ENCODE measurements around the gene SLC25A33.
A peak's percentile ranks its signal among the peaks of the same experiment; 100 is the strongest.
"Not testable (repeated sequence)": the region's sequence is repeated elsewhere in the genome, so short reads cannot be mapped to it uniquely, and the experiment has no call there.

The SLC25A33 gene

GRCh38 chr1:9539165-9539828 lies at the start of gene SLC25A33:
TSS of gene SLC25A33 (plus strand) at chr1:9539465. CDS start at chr1:9539692, 227 bp downstream.
- peak; percentile 83 for DNase-seq

GRCh38 chr1:9490605-9491339 lies 48.5 kb upstream of the SLC25A33 start:
- DNase-seq, result no peak

- no peak for DNase-seq
These were observed 45.9 kb upstream of the SLC25A33 start for GRCh38 chr1:9493326-9493725.

- DNase-seq, result no peak
These were observed 44.1 kb upstream of the SLC25A33 start for GRCh38 chr1:9494936-9495758.

- DNase-seq, result no peak
These were observed 43.4 kb upstream of the SLC25A33 start for GRCh38 chr1:9495854-9496374.

- no peak for DNase-seq
These were observed 38.2 kb upstream of the SLC25A33 start for GRCh38 chr1:9500756-9501754.

- DNase-seq, result no peak
These were observed 36.1 kb upstream of the SLC25A33 start for GRCh38 chr1:9503001-9503675.

GRCh38 chr1:9505143-9505542 lies 34.1 kb upstream of the SLC25A33 start:
- DNase-seq, result no peak

- DNase-seq, result no peak
These were observed 32.4 kb upstream of the SLC25A33 start for GRCh38 chr1:9506901-9507300.

GRCh38 chr1:9510130-9510529 lies 29.1 kb upstream of the SLC25A33 start:
- no peak for DNase-seq

GRCh38 chr1:9515550-9515949 lies 23.7 kb upstream of the SLC25A33 start:
- not testable (repeated sequence) for DNase-seq

GRCh38 chr1:9518454-9518998 lies 20.7 kb upstream of the SLC25A33 start:
- no peak for DNase-seq

- DNase-seq, result no peak
These were observed 18.9 kb upstream of the SLC25A33 start for GRCh38 chr1:9520411-9520810.

- DNase-seq, result no peak
These were observed 10.1 kb upstream of the SLC25A33 start for GRCh38 chr1:9529190-9529589.

GRCh38 chr1:9530320-9530719 lies 8.9 kb upstream of the SLC25A33 start:
- no peak for DNase-seq

GRCh38 chr1:9534953-9535352 lies 4.3 kb upstream of the SLC25A33 start:
- no peak for DNase-seq

- no peak for DNase-seq
These were observed 3.0 kb upstream of the SLC25A33 start for GRCh38 chr1:9536301-9536700.

- no peak for DNase-seq
These were observed 1.2 kb upstream of the SLC25A33 start for GRCh38 chr1:9537863-9538668.

GRCh38 chr1:9538669-9539164 lies 548 bp upstream of the SLC25A33 start:
- DNase-seq, result no peak

Data from NCI-H1417 treated with DMSO at 0.1 percent for 48 hours (cell line).